Ishikawa (cell line): ENCODE data around the gene ZNF536.

Source experiments
- CEBPB ChIP-seq: IDR thresholded peaks from 2 replicates; pipeline ENCODE4 v1.6.1; 2012
- CREB1 ChIP-seq: IDR thresholded peaks from 2 replicates; pipeline ENCODE4 v1.6.1; 2012; ENCODE audit warnings: low read depth
- EGR1 ChIP-seq: IDR thresholded peaks from 2 replicates; pipeline ENCODE4 v1.6.1; 2012
- EP300 ChIP-seq: IDR thresholded peaks from 2 replicates; pipeline ENCODE4 v1.6.1; 2012; ENCODE audit warnings: borderline replicate concordance
- FOXM1 ChIP-seq: IDR thresholded peaks from 2 replicates; pipeline ENCODE4 v1.6.1; 2012; ENCODE audit warnings: low read depth, borderline replicate concordance
- NFIC ChIP-seq: IDR thresholded peaks from 2 replicates; pipeline ENCODE4 v1.6.1; 2012
- RAD21 ChIP-seq: IDR thresholded peaks from 2 replicates; pipeline ENCODE4 v1.6.1; 2012; ENCODE audit warnings: low read depth
- TAF1 ChIP-seq: IDR thresholded peaks from 2 replicates; pipeline ENCODE4 v1.6.1; 2012; ENCODE audit warnings: low read depth, mild to moderate bottlenecking
- TCF12 ChIP-seq: IDR thresholded peaks from 2 replicates; pipeline ENCODE4 v1.6.1; 2012; ENCODE audit warnings: low read depth
- TEAD4 ChIP-seq: IDR thresholded peaks from 2 replicates; pipeline ENCODE4 v1.6.1; 2012
- YY1 ChIP-seq: IDR thresholded peaks from 2 replicates; pipeline ENCODE4 v1.6.1; 2012; ENCODE audit warnings: low read depth
- ZBTB7A ChIP-seq: IDR thresholded peaks from 2 replicates; pipeline ENCODE4 v1.6.1; 2012; ENCODE audit warnings: low read depth
- TF ChIP-seq, protein P1 (sequence below): IDR thresholded peaks from 2 replicates; pipeline ENCODE4 v1.6.1; 2012; ENCODE audit warnings: low read depth, mild to moderate bottlenecking
- TF ChIP-seq, protein P2 (sequence below): IDR thresholded peaks from 2 replicates; pipeline ENCODE4 v1.6.1; 2012
- TF ChIP-seq, protein P3 (sequence below): IDR thresholded peaks from 2 replicates; pipeline ENCODE4 v1.6.1; 2012

Gene ZNF536

DNA sequence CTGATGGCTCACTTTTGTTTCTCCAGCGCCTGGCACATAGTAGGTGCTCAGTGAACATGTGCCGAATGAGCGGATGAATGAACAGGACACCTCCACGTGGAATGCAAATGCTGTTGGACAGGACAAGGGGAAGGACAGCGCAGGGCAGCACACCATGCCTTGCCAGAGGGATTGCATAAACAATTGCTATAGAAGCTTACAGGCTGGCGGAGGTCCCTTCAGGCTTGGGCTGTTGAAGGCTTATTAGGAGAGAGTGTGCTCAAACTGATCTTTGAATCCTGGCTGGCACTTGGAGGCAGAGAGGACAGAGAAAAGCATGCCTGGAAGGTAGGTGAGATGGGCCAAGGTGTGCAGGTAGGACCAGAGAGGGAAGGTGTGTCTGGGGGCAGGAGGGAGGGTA, 35.9 kb upstream of the ZNF536 start:
- TF ChIP-seq EGR1 (no peak), TCF12 (no peak), EP300 (no peak), TAF1 (no peak), FOXM1 (no peak), CREB1 (no peak), RAD21 (no peak), TEAD4 (no peak), ZBTB7A (no peak), NFIC (no peak), CEBPB (no peak), YY1 (no peak)
- TF ChIP-seq, protein P1, sequence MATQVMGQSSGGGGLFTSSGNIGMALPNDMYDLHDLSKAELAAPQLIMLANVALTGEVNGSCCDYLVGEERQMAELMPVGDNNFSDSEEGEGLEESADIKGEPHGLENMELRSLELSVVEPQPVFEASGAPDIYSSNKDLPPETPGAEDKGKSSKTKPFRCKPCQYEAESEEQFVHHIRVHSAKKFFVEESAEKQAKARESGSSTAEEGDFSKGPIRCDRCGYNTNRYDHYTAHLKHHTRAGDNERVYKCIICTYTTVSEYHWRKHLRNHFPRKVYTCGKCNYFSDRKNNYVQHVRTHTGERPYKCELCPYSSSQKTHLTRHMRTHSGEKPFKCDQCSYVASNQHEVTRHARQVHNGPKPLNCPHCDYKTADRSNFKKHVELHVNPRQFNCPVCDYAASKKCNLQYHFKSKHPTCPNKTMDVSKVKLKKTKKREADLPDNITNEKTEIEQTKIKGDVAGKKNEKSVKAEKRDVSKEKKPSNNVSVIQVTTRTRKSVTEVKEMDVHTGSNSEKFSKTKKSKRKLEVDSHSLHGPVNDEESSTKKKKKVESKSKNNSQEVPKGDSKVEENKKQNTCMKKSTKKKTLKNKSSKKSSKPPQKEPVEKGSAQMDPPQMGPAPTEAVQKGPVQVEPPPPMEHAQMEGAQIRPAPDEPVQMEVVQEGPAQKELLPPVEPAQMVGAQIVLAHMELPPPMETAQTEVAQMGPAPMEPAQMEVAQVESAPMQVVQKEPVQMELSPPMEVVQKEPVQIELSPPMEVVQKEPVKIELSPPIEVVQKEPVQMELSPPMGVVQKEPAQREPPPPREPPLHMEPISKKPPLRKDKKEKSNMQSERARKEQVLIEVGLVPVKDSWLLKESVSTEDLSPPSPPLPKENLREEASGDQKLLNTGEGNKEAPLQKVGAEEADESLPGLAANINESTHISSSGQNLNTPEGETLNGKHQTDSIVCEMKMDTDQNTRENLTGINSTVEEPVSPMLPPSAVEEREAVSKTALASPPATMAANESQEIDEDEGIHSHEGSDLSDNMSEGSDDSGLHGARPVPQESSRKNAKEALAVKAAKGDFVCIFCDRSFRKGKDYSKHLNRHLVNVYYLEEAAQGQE: no peak
- TF ChIP-seq, protein P2, sequence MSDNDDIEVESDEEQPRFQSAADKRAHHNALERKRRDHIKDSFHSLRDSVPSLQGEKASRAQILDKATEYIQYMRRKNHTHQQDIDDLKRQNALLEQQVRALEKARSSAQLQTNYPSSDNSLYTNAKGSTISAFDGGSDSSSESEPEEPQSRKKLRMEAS: no peak
- TF ChIP-seq, protein P3, sequence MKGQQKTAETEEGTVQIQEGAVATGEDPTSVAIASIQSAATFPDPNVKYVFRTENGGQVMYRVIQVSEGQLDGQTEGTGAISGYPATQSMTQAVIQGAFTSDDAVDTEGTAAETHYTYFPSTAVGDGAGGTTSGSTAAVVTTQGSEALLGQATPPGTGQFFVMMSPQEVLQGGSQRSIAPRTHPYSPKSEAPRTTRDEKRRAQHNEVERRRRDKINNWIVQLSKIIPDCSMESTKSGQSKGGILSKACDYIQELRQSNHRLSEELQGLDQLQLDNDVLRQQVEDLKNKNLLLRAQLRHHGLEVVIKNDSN: no peak

DNA sequence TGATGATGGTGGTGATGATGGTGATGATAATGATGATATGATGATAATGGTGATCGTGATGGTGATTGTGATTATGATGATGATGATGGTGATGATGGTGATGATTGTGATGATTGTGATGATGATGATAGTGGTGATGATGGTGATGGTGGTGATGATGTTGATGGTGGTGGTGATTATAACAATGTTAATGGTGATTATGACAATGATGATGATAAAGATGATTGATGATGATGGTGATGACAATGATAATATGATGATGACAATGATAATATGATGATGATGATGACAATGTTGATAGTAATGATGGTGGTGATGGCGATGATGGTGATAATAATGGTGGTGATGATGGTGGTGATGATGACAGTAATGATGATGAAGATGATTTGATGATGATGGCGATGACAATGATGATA, 34.1 kb upstream of the ZNF536 start:
- TF ChIP-seq TAF1: no peak
- TF ChIP-seq TCF12: no peak
- no peak for TF ChIP-seq CEBPB
- no peak for TF ChIP-seq YY1
- TF ChIP-seq, protein P3: no peak
- TF ChIP-seq, protein P2: no peak
- TF ChIP-seq ZBTB7A: no peak
- TF ChIP-seq, protein P1: no peak
- TF ChIP-seq CREB1: no peak

DNA sequence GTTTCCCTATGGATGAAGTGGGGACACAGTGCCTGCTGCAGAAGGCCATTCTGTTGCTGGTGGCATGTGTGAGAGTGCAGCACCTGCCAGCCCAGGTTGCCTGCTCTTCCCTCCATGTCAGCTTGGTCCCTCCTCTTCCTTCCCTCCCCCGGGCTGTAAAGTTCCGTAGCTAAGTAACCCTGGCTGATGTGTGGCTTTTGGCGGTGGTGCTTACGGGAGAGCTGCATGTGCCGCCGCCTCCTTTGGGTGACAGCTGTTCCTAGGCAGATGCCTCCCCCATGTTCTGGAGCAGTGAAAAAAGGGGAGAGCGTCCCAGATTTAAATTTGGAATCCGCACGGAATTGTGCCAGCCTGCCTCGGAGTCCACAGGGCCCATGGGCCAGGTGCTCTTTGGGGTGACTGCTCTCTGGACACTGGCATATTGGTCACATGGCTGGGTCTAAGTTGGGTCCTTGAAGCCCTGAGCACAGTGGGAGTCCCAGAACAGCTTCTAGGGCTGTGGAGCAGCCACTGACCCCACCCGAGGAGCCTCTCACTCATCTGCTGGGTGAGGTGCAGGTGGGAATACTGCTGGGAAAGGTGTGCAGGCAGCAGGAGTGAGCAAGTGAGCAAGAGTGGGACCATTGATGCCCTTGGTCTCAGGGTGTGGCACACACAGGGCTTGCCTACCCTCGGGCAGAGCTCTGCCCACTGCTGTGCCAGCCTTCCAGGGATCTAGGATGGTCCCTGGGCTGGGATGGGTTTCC, 33.1 kb upstream of the ZNF536 start:
- TF ChIP-seq CREB1: no peak
- no peak for TF ChIP-seq RAD21
- no peak for TF ChIP-seq EGR1
- TF ChIP-seq EP300: no peak
- no peak for TF ChIP-seq TCF12
- TF ChIP-seq, protein P1: no peak
- TF ChIP-seq NFIC: no peak
- TF ChIP-seq TEAD4: no peak
- TF ChIP-seq, protein P3: no peak
- no peak for TF ChIP-seq FOXM1
- TF ChIP-seq TAF1: no peak
- TF ChIP-seq YY1: no peak
- TF ChIP-seq CEBPB: no peak
- TF ChIP-seq ZBTB7A: no peak
- TF ChIP-seq, protein P2: no peak
